ENCODE measurements around the gene NOL12.

- TF ChIP-seq, protein P1, sequence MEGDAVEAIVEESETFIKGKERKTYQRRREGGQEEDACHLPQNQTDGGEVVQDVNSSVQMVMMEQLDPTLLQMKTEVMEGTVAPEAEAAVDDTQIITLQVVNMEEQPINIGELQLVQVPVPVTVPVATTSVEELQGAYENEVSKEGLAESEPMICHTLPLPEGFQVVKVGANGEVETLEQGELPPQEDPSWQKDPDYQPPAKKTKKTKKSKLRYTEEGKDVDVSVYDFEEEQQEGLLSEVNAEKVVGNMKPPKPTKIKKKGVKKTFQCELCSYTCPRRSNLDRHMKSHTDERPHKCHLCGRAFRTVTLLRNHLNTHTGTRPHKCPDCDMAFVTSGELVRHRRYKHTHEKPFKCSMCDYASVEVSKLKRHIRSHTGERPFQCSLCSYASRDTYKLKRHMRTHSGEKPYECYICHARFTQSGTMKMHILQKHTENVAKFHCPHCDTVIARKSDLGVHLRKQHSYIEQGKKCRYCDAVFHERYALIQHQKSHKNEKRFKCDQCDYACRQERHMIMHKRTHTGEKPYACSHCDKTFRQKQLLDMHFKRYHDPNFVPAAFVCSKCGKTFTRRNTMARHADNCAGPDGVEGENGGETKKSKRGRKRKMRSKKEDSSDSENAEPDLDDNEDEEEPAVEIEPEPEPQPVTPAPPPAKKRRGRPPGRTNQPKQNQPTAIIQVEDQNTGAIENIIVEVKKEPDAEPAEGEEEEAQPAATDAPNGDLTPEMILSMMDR (conservative IDR thresholded peaks at IDR 0.05; ENCODE audit: low read depth, low read length), result no peak
- no peak for TF ChIP-seq EZH2 (IDR thresholded peaks at IDR 0.05; ENCODE audit: low read length, unreplicated experiment)
- TF ChIP-seq EZH2phosphoT487 (IDR thresholded peaks at IDR 0.05; ENCODE audit: borderline replicate concordance, low read length), result no peak
Observed at GRCh38 chr22:37678372-37678771, 7.8 kb upstream of the NOL12 start.

Data from PC-3 (cell line).